ENCODE measurements around the gene PLEKHO2. TPM values are rescaled to one million over a fixed set of nuclear protein-coding genes. Genes with fewer than 3 reads are reported as not detected.

PLEKHO2 gene
- total and polyA plus RNA-seq, 2 of the 8 experiments (the other 6 are each of a cell fraction or from before 2014, with no cell fraction given): 16.9 to 20.1 TPM

DNA sequence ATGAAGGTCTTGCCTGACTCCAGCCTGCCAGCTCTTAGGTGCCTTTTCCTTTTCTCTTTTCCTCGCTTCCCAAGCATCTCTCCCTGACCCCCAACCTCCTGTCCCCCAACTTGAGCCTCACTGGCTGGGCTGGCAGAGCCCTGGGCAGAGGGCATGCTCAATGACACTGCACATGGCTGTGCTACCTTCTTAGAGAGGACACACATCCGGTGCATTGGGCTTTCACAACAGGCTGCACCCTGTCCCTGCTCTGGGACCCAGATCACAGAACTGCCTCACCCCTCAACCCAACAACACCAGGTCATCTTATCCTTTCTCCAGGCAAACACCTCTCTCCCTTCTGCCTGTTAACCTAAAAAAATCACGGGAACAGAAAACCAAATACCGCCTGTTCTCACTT is 62.5 kb downstream of the PLEKHO2 start:
- no peaks in the 10 kb centered on the region for H4K20me1 ChIP-seq (replicated peaks in 1 of 2; ENCODE audit: control insufficient read depth in 1 of 2, insufficient read depth in 2 of 2, low read length in 2 of 2)
- no peak overlapping the region for H3K18ac ChIP-seq (ENCODE audit: extremely low read depth, low read length)
- no peak overlapping the region for H2BK120ac ChIP-seq (replicated peaks; ENCODE audit: low read depth, low read length)
- H3K9ac ChIP-seq (replicated peaks in 1 of 4; ENCODE audit: extremely low read depth in 1 of 4, low read depth in 3 of 4, low read length in 3 of 4): peak overlapping the region in 1 of 4 experiments; percentile 18; a peak in 1 of 7 replicates
- H3K23ac ChIP-seq (ENCODE audit: insufficient read length): no peak overlapping the region
- no peak overlapping the region for H3K4me3 ChIP-seq (ENCODE audit: extremely low read depth in 1 of 4, insufficient read depth in 2 of 4, low read depth in 3 of 4, low read length in 4 of 4)
- FAIRE-seq (no peak), DNase-seq (ENCODE audit: low read depth in 1 of 2, low spot score in 2 of 2) (no peak)
- CTCF ChIA-PET (ENCODE audit: partially characterized antibody): interaction anchor here (0.6 to 3.1 kb wide), 8 partner anchors 10 to 177 kb away, joined by 3 to 22 read pairs (median 4); no protein-coding TSS in a partner anchor
- WGBS, 2 experiments (ENCODE audit: extremely low coverage in 1 of 2, insufficient coverage in 1 of 2, insufficient read length in 1 of 2, insufficient replicate concordance in 2 of 2, low coverage in 1 of 2, low lambda C conversion rate in 2 of 2, missing lambda C conversion rate in 1 of 2): 91% methylated on average over 4 of the region's 4 CpGs; no CpG with 5 or more reads in 1 of the 2 experiments
- H3K14ac ChIP-seq (ENCODE audit: insufficient read length): no peak overlapping the region
- H3K79me2 ChIP-seq (ENCODE audit: control insufficient read depth in 1 of 2, insufficient read depth in 2 of 2, low read length in 2 of 2): no peaks in the 10 kb centered on the region
- no peak overlapping the region for H3K56ac ChIP-seq (replicated peaks; ENCODE audit: insufficient read length, low read depth, low read length)
- H3K27me3 ChIP-seq (replicated peaks in 1 of 4; ENCODE audit: control insufficient read depth in 3 of 4, extremely low read depth in 1 of 4, insufficient read depth in 3 of 4, low read length in 3 of 4): no peaks in the 10 kb centered on the region
- H3K36me3 ChIP-seq (ENCODE audit: control insufficient read depth in 2 of 4, insufficient read depth in 4 of 4, low read length in 3 of 4): peaks cover 0 to 2% (median 0%) of the 10 kb centered on the region in 4 experiments; a peak in 1 of 8 replicates
- peaks cover 0 to 8% (median 3%) of the 10 kb centered on the region in 4 experiments; a peak in 5 of 7 replicates for H3K4me1 ChIP-seq (replicated peaks in 1 of 4; ENCODE audit: control insufficient read depth in 3 of 4, insufficient read depth in 4 of 4, low read length in 3 of 4)
- peak overlapping the region; percentile 36 for H3K4ac ChIP-seq (replicated peaks; ENCODE audit: insufficient read length, low read depth, low read length)
- H3K27ac ChIP-seq (ENCODE audit: low read depth, low read length): no peak overlapping the region
- H2AK5ac ChIP-seq (ENCODE audit: low read depth, low read length): peak overlapping the region; percentile 40; the same call in 1 of the 2 replicates
- H2BK12ac ChIP-seq (ENCODE audit: low read depth, low read length): peak overlapping the region; percentile 52; the same call in 1 of the 2 replicates
- POLR2A ChIA-PET (ENCODE audit: partially characterized antibody): interaction anchor here (0.8 to 3.0 kb wide), 5 partner anchors 10 to 204 kb away, joined by 3 to 16 read pairs (median 3); no protein-coding TSS in a partner anchor
- peak overlapping the region; percentile 31 for H4K91ac ChIP-seq (replicated peaks; ENCODE audit: insufficient read length, low read length)
- H2AFZ ChIP-seq (ENCODE audit: low read length): no peak overlapping the region
- H3K79me1 ChIP-seq (ENCODE audit: low read depth, low read length): no peaks in the 10 kb centered on the region
- H3K4me2 ChIP-seq (ENCODE audit: insufficient read depth in 1 of 2, low read depth in 2 of 2, low read length in 2 of 2): peak overlapping the region; percentile 34 to 46; a peak in 3 of 4 replicates
- H3K9me3 ChIP-seq (ENCODE audit: insufficient read depth in 2 of 2, low read depth in 1 of 2, low read length in 1 of 2): peaks cover 23 to 26% of the 10 kb centered on the region in 2 experiments
- H4K5ac ChIP-seq (ENCODE audit: insufficient read length, low read depth, low read length): no peak overlapping the region
- 0 out of 2 replicates have a peak overlapping the region, but pooled peaks have one; percentile 39 for H4K8ac ChIP-seq (ENCODE audit: extremely low read depth, insufficient read depth, low read length)
- peak overlapping the region; percentile 36; the same call in 1 of the 2 replicates for H2BK5ac ChIP-seq (ENCODE audit: low read depth, low read length)
- H2BK15ac ChIP-seq (ENCODE audit: low read length): peak overlapping the region; percentile 50
- no peak overlapping the region for H2BK20ac ChIP-seq (ENCODE audit: low read length)
- no peaks in the 10 kb centered on the region for H3K23me2 ChIP-seq (ENCODE audit: low read depth, low read length)
- no peak for TF ChIP-seq RBBP5 (IDR thresholded peaks at IDR 0.05; ENCODE audit: borderline replicate concordance, low read depth, low read length)
- TF ChIP-seq CEBPB (IDR thresholded peaks at IDR 0.05; ENCODE audit: low read depth, low read length): no peak
- no peak for TF ChIP-seq SIRT6 (IDR thresholded peaks at IDR 0.05; ENCODE audit: low read length)
- TF ChIP-seq BCL11A (IDR thresholded peaks at IDR 0.05; ENCODE audit: low read depth in 2 of 2, low read length in 2 of 2): no peak
- TF ChIP-seq SIN3A (conservative IDR thresholded peaks at IDR 0.05 in 1 of 2, IDR thresholded peaks at IDR 0.05 in 1 of 2; ENCODE audit: low read depth in 1 of 2, low read length in 2 of 2): no peak
- TF ChIP-seq JUN (IDR thresholded peaks at IDR 0.05; ENCODE audit: low read depth, low read length): no peak
- TF ChIP-seq CREB1 (IDR thresholded peaks at IDR 0.05): no peak
- TF ChIP-seq TAF1 (IDR thresholded peaks at IDR 0.05; ENCODE audit: low read depth, low read length): no peak
- no peak for TF ChIP-seq RXRA (IDR thresholded peaks at IDR 0.05; ENCODE audit: insufficient read depth, low read depth, low read length)
- TF ChIP-seq EP300 (IDR thresholded peaks at IDR 0.05; ENCODE audit: borderline replicate concordance in 1 of 2, low read depth in 2 of 2, low read length in 2 of 2): no peak
- no peak for TF ChIP-seq NANOG (IDR thresholded peaks at IDR 0.05; ENCODE audit: insufficient read depth, low read depth, low read length, poor library complexity, severe bottlenecking)
- TF ChIP-seq, protein P1, sequence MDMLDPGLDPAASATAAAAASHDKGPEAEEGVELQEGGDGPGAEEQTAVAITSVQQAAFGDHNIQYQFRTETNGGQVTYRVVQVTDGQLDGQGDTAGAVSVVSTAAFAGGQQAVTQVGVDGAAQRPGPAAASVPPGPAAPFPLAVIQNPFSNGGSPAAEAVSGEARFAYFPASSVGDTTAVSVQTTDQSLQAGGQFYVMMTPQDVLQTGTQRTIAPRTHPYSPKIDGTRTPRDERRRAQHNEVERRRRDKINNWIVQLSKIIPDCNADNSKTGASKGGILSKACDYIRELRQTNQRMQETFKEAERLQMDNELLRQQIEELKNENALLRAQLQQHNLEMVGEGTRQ (IDR thresholded peaks at IDR 0.05; ENCODE audit: low read length): no peak

All from H1 (cell line).